ENCODE data around the gene EPS15.

The EPS15 gene

GRCh38 chr1:51549016-51549619 is 30.1 kb upstream of the EPS15 start:
- TF ChIP-seq, protein P1, sequence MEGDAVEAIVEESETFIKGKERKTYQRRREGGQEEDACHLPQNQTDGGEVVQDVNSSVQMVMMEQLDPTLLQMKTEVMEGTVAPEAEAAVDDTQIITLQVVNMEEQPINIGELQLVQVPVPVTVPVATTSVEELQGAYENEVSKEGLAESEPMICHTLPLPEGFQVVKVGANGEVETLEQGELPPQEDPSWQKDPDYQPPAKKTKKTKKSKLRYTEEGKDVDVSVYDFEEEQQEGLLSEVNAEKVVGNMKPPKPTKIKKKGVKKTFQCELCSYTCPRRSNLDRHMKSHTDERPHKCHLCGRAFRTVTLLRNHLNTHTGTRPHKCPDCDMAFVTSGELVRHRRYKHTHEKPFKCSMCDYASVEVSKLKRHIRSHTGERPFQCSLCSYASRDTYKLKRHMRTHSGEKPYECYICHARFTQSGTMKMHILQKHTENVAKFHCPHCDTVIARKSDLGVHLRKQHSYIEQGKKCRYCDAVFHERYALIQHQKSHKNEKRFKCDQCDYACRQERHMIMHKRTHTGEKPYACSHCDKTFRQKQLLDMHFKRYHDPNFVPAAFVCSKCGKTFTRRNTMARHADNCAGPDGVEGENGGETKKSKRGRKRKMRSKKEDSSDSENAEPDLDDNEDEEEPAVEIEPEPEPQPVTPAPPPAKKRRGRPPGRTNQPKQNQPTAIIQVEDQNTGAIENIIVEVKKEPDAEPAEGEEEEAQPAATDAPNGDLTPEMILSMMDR (IDR thresholded peaks at IDR 0.05), result no peak
- peak overlapping the region in 1 of 2 donors; percentile 62 for H3K27ac ChIP-seq
- H3K4me3 ChIP-seq, result no peak overlapping the region
- no peak for DNase-seq (ENCODE audit: low spot score)

GRCh38 chr1:51543858-51544257 is 24.8 kb upstream of the EPS15 start:
- H3K27ac ChIP-seq, result no peak overlapping the region
- TF ChIP-seq, protein P1 (IDR thresholded peaks at IDR 0.05), result no peak
- no peak overlapping the region for H3K4me3 ChIP-seq
- no peak for DNase-seq (ENCODE audit: low spot score)

GRCh38 chr1:51542158-51542953 is 23.3 kb upstream of the EPS15 start:
- Histone ChIP-seq H3K4me3 (no peak overlapping the region), H3K27ac (no peak overlapping the region)
- DNase-seq (ENCODE audit: low spot score), result no peak
- TF ChIP-seq, protein P1 (IDR thresholded peaks at IDR 0.05), result no peak

DNA sequence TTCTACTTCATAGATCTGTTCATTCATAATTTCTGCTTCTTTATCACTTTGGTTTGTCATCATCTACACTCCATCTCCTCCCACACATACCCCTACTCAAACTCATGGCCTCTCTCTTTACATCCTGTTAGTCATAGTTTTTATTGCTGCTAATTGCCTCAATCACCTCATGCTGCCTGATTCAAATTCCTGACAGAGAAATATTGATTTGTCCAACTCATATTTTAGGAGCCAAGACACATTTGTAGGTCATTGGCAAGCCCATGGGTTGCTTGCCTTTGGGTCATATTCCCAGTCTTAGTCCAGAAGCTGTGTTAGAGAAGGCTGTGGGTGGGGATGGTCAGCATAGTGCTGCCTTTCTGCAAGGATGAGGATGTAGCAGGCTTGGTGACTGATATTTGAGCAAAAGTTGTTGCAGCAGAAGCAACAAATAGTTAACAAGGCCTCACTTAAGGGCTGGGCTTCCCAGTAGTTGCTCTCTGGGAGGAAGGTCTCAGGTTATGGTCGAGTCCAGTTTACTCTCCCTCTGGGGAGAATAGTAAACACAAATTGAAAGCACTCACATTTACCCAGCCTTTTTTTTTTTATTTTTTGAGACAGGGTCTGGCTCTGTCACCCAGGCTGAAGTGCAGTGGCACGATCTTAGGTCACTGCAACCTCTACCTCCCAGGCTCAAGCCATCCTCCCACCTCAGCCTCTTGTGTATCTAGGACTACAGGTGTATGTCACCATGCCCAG is 22.4 kb upstream of the EPS15 start:
- H3K27ac ChIP-seq, result no peak overlapping the region
- no peak overlapping the region for H3K4me3 ChIP-seq
- TF ChIP-seq, protein P1 (IDR thresholded peaks at IDR 0.05), result no peak
- no peak for DNase-seq (ENCODE audit: low spot score)

DNA sequence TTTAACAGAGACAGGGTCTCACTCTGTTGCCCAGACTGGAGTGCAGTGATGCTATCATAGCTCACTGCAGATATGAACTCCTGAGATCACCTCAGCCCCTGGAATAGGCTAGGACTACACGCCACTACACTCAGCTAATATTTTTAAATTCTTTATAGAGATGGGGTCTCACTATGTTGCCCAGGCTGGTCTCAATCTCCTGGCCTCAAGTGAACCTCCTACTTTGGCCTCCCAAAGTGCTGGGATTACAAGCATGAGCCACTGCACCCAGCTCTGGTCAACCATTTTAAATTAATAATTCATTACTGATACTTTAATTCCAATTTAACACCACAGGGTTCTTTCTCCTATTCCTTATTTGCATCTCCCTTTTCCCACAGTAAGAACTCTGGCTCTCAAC is 18.5 kb upstream of the EPS15 start:
- TF ChIP-seq, protein P1 (IDR thresholded peaks at IDR 0.05), result no peak
- Histone ChIP-seq H3K4me3 (no peak overlapping the region), H3K27ac (no peak overlapping the region)
- DNase-seq (ENCODE audit: low spot score), result no peak

GRCh38 chr1:51535006-51535592 is 16.0 kb upstream of the EPS15 start:
- Histone ChIP-seq H3K4me3 (no peak overlapping the region), H3K27ac (no peak overlapping the region)
- no peak for DNase-seq (ENCODE audit: low spot score)
- TF ChIP-seq, protein P1 (IDR thresholded peaks at IDR 0.05), result no peak

Data from coronary artery (tissue), 2 donors.